GM12892 (cell line): Measurements from ENCODE around the gene MYL3.

Experiments
- POLR2A ChIP-seq: IDR thresholded peaks from 2 replicates; pipeline ENCODE4 v1.6.1; 2011; ENCODE audit warnings: low read depth, low read length, control low read depth
- POLR2AphosphoS5 ChIP-seq: IDR thresholded peaks from 2 replicates; pipeline ENCODE4 v1.6.1; 2011; ENCODE audit warnings: low read depth, low read length, control low read depth
- TAF1 ChIP-seq: IDR thresholded peaks from 2 replicates; pipeline ENCODE4 v1.6.1; 2011; ENCODE audit warnings: low read depth, mild to moderate bottlenecking, control low read depth, low read length, borderline replicate concordance

DNA sequence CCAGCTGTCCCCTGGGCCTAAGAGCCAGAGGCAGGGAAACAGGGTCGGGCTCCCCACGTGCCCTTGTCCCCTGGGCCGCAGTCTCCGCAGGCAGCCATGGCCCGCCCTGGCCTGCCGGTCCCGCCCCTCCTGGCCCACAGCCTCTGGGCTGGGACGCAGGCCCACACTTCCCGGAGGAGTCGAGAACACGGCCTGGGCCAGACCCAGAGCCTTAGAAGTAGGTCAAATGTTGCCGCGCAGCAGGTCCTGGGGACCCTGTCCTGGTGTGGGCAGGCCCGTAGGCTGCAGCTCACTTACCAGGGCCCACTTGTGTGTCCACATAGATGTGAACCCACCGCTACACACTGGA is 4.3 kb upstream of the MYL3 start:
- TF ChIP-seq POLR2AphosphoS5 (no peak), POLR2A (no peak), TAF1 (no peak)
